Spinal cord (tissue), 10 donors: ENCODE data around the gene VAV3. TPM values are rescaled to one million over a fixed set of nuclear protein-coding genes. Genes with fewer than 3 reads are reported as not detected.
A peak's percentile ranks its signal among the peaks of the same experiment; 100 is the strongest.

ENCODE experiments used
- DNase-seq, 6 donors: peaks; one replicate each; pipeline versions ENCODE4 v3.0.0 to v3.0.0-alpha.2; 2013 to 2015; ENCODE audit warnings: low spot score in 6 of 6, low read depth in 4 of 6
- H3K27ac ChIP-seq: one replicate; pipeline ENCODE4 v1.5.1; 2013; ENCODE audit warnings: low read depth, low read length, control low read depth
- H3K27me3 ChIP-seq: one replicate; pipeline ENCODE4 v1.6.1; 2013; ENCODE audit warnings: low read length; ENCODE audit not compliant: control insufficient read depth, insufficient read depth
- H3K36me3 ChIP-seq: one replicate; pipeline ENCODE4 v1.6.1; 2013; ENCODE audit warnings: low read length; ENCODE audit not compliant: control insufficient read depth, insufficient read depth
- H3K4me1 ChIP-seq: one replicate; pipeline ENCODE4 v1.6.1; 2013; ENCODE audit warnings: low read length; ENCODE audit not compliant: control insufficient read depth, insufficient read depth
- H3K4me3 ChIP-seq: one replicate; pipeline ENCODE4 v1.5.1; 2013; ENCODE audit warnings: low read depth, low read length, control low read depth
- H3K9me3 ChIP-seq: one replicate; pipeline ENCODE4 v1.6.1; 2013; ENCODE audit warnings: low read length; ENCODE audit not compliant: control insufficient read depth, insufficient read depth
- WGBS: methylation state at CpG from one replicate; pipeline ENCODE4 v1.1.5; 2013; ENCODE audit warnings: missing lambda C conversion rate; ENCODE audit not compliant: insufficient coverage; 5-methylcytosine and 5-hydroxymethylcytosine counted together
- polyA plus RNA-seq, 2 donors: library from polyadenylated mRNA; unstranded; fragments of 120-200 nt; gene quantifications; one replicate each; pipeline ENCODE4 v1.2.1, GENCODE V29; 2013; ENCODE audit not compliant: insufficient read length in 2 of 2
- total RNA-seq, 2 donors: library from RNA; depleted of rRNA in 1 of 2; stranded (reverse); fragments of 120-200 nt in 1 of 2; fragments of >200 nt in 1 of 2; gene quantifications; one replicate each; pipeline versions ENCODE4 v1.2.3 to v1.2.4, GENCODE V29; 2013 to 2014
- donor health status: healthy.

VAV3 gene
- total and polyA plus RNA-seq, 4 donors, result 6.1 to 13.6 (median 9.2) TPM

DNA sequence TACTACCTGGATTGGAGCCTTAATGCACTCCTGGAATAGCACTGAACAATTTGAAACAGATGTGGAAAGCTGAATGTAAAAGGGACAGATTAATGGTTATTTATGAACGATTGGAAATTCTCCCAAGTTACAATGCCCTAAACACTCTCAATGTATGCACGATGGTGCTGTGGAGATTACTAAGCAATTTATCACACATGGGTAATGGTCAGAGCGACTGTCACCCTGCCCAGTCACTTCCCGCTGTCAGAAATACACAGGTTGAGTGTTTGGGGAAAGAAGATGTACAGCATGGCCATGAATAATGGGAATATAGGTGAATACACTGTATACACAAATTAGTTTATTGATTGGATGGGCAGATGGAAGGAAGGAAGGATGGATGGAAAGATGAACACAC, 342.4 kb downstream of the VAV3 start:
- Histone ChIP-seq H3K9me3 (no peaks in the 10 kb centered on the region), H3K4me3 (no peak overlapping the region), H3K4me1 (no peaks in the 10 kb centered on the region), H3K36me3 (no peaks in the 10 kb centered on the region), H3K27ac (no peak overlapping the region), H3K27me3 (no peaks in the 10 kb centered on the region)
- peak in 1 of 6 donors; percentile 28 for DNase-seq
- WGBS, result no CpG with 5 or more reads among the region's 4 CpGs

DNA sequence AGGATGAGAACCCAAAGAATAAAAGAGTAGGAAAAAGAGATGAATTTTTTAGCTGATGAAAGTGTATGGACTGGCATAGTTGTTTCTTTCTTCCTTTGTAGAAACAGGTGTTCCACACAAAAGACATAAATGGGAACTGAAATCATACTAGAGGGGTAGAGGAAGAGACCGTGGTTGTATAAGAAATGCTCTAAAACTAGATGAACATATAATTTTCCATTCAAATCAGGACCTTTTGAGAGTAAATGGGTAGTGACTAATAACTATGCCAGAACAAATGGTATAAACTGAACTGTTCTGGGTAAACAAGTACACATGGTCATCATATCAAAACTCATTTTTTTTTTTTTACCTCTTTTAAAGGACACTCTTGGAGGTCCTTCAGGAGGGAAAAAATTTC, 344.2 kb downstream of the VAV3 start:
- H3K4me1 ChIP-seq, result no peaks in the 10 kb centered on the region
- no CpG with 5 or more reads among the region's 1 CpG for WGBS
- no peak overlapping the region for H3K4me3 ChIP-seq
- H3K27me3 ChIP-seq, result no peaks in the 10 kb centered on the region
- no peak for DNase-seq
- no peak overlapping the region for H3K27ac ChIP-seq
- no peaks in the 10 kb centered on the region for H3K36me3 ChIP-seq
- H3K9me3 ChIP-seq, result no peaks in the 10 kb centered on the region

DNA sequence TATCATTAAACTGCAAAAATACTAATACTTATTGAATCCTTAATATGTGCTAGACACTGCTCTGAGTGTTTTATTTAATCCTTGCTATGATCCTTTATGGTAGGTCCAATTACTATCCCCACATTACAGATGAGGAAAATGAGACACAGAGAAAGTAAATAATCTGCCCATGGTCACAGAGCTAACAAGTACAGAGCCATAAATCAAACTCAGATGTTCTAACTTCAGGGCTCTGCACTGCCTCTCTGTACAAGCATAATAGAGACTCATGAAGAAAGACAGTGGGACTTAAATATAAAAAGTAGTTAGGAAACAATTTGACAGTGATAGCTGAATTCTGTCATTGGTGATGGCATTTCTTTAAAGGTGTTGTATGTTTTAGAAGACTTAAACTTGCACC, 346.4 kb downstream of the VAV3 start:
- no peak for DNase-seq
- H3K36me3 ChIP-seq, result no peaks in the 10 kb centered on the region
- no peaks in the 10 kb centered on the region for H3K27me3 ChIP-seq
- no peaks in the 10 kb centered on the region for H3K9me3 ChIP-seq
- H3K4me1 ChIP-seq, result no peaks in the 10 kb centered on the region
- no peak overlapping the region for H3K4me3 ChIP-seq
- no peak overlapping the region for H3K27ac ChIP-seq

DNA sequence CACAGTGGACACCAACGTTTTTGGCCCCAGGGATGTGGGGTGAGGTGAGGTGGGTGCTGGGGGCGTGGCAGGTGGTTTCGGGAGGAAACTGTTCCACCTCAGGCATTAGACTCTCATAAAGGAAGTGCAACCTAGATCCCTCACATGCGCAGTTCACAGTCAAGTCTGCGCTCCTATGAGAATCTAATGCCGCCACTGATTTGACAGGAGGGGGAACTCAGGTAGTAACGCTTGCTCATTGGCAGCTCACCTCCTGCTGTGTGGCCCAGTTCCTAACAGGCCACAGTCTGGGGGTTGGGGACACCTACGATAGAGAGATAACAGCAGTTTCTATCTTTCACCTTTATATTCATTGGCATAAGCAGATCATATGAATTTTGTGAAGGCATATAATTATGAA, 347.1 kb downstream of the VAV3 start:
- Histone ChIP-seq H3K36me3 (no peaks in the 10 kb centered on the region), H3K4me3 (no peak overlapping the region), H3K9me3 (no peaks in the 10 kb centered on the region), H3K27me3 (no peaks in the 10 kb centered on the region), H3K27ac (no peak overlapping the region), H3K4me1 (no peaks in the 10 kb centered on the region)
- whole genome bisulfite sequencing, result 92% methylated on average over 5 of the region's 8 CpGs
- DNase-seq, result no peak

DNA sequence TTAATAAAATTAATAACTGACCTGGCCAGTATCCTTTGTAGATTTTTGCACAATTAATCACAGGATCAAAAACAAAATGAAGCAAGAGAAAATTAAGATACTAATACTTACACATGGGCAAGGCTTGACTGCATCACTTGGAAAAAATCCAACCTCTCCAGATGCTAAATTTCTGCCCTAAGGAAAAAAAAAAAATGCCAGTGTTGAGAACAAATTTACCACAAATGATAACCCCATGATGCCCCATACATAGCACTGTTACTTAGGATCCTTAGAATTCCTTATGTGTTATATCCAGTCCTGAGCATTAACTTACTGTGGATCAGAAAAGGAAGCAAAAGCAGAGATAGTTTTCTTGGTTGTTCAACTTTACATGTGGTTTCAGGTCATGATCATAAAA, 347.5 kb downstream of the VAV3 start:
- Histone ChIP-seq H3K4me3 (no peak overlapping the region), H3K4me1 (no peaks in the 10 kb centered on the region), H3K27ac (no peak overlapping the region), H3K27me3 (no peaks in the 10 kb centered on the region), H3K36me3 (no peaks in the 10 kb centered on the region), H3K9me3 (no peaks in the 10 kb centered on the region)
- DNase-seq, result no peak

DNA sequence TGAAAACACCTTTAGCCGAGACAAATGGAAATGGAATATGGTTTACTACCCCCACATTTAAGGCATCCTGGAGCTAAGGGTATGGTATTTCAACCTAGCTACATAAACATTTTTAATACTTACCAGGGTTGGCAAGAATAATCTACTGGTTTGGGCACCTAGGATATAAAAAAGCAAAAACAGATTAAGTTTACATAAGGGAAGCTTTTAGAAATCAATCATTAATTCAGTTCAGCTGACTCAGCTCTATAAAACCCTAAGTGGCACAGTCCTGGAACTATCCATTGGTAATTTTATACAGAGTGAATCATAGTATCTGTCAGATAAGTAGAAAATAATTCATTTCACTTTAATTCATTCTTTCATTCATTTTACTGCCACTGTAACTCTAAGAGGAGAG, 355.2 kb downstream of the VAV3 start:
- WGBS, result no CpG with 5 or more reads among the region's 1 CpG
- no peak overlapping the region for H3K27ac ChIP-seq
- H3K36me3 ChIP-seq, result no peaks in the 10 kb centered on the region
- no peak for DNase-seq
- no peak overlapping the region for H3K4me3 ChIP-seq
- H3K4me1 ChIP-seq, result no peaks in the 10 kb centered on the region
- H3K27me3 ChIP-seq, result no peaks in the 10 kb centered on the region
- H3K9me3 ChIP-seq, result no peaks in the 10 kb centered on the region

DNA sequence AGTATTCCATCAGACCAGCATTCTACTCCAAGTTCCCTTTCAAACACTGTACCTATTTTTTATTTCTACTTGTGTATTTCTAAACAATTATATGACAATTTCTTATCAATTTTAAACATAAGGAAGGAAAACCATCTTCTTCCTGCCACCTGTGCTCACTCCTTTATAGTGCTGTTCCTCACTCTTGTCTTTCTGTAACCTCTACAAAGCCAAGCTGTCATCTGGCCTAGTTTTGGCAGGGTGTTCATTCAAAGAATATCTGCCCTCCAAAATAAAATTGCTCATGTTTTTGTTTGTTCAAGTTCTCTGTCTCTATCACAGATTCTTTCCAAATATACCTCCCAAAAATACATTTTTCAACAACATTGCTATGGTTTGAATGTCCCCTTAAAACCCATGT, 360.2 kb downstream of the VAV3 start:
- H3K9me3 ChIP-seq, result no peaks in the 10 kb centered on the region
- no peaks in the 10 kb centered on the region for H3K4me1 ChIP-seq
- DNase-seq, result no peak
- no peaks in the 10 kb centered on the region for H3K27me3 ChIP-seq
- no peak overlapping the region for H3K4me3 ChIP-seq
- H3K36me3 ChIP-seq, result no peaks in the 10 kb centered on the region
- no peak overlapping the region for H3K27ac ChIP-seq

DNA sequence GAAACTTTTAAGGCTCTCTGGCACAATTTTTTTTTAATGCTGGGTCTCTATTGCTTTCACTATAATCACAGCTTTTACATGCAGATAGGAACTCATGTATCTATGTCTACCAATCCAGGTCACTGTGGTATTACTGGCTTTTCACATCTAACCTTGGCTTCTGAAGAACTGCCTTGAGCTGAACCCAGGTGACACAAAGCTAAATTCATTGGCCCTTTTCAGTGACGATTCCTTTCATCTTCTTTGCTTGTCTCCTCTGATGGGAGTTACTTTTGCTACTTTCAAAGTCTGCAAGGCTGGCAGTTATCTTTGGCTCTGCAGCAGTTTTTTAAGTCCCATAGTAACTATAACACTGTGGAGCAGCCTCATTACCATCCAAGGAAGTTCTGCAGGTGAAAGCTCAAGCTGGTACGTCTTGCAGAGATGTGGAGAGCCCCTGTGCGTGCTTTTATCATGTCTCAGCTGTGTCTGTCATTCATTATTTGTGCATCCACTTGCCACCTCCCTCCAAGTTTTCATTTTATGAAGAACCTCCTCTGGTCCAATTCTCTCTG, 364.3 kb downstream of the VAV3 start:
- no peak for DNase-seq
- H3K4me1 ChIP-seq, result no peaks in the 10 kb centered on the region
- no peak overlapping the region for H3K4me3 ChIP-seq
- no peak overlapping the region for H3K27ac ChIP-seq
- H3K36me3 ChIP-seq, result no peaks in the 10 kb centered on the region
- no peaks in the 10 kb centered on the region for H3K27me3 ChIP-seq
- WGBS, result 71% methylated on average over 1 of the region's 3 CpGs
- no peaks in the 10 kb centered on the region for H3K9me3 ChIP-seq

DNA sequence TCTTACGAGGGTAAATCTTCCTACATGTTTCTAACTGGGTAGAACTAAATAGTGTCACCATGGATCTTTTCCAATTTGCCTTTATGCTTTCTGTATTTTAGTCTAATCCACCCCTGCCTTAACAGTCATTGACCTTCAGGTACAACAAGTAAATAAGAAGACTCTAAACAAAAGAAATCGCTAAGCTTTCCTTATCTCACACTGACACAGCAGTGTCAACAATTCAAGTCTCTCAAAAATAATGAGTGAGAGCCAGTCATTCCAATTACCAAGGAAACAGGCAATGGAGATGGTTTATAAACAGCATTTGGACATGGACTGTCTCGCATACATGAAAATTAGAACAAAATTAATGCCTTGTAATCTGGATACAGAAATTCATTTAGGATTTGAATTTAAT, 365.8 kb downstream of the VAV3 start:
- Histone ChIP-seq H3K9me3 (no peaks in the 10 kb centered on the region), H3K4me3 (no peak overlapping the region)
- whole genome bisulfite sequencing, result no CpG with 5 or more reads among the region's 3 CpGs

DNA sequence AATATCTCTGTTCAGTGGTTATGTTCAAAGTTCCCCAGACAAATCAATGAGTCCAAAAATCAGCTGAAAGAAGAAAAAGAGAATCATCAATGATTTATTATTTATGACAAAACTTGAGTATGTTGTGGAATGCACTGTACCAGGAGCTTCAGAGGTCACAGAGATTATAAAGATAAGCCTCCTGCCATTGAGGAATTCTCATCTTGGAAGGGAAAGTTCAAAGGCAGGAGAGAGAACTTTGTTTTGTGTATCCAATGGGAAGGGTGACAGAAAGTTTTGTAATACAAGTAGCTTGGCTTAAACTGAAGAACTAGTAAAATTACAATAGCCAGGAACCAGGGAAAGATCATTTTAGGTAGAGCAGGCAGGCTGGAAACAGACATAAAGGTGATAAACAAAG, 367.7 kb downstream of the VAV3 start:
- no peak overlapping the region for H3K27ac ChIP-seq
- H3K27me3 ChIP-seq, result no peaks in the 10 kb centered on the region
- DNase-seq, result no peak
- H3K4me3 ChIP-seq, result no peak overlapping the region
- no peaks in the 10 kb centered on the region for H3K36me3 ChIP-seq
- no peaks in the 10 kb centered on the region for H3K4me1 ChIP-seq
- H3K9me3 ChIP-seq, result no peaks in the 10 kb centered on the region

More for the DNA sequence above, 365.8 kb downstream of the VAV3 start:
- DNase-seq, result no peak
- H3K36me3 ChIP-seq, result no peaks in the 10 kb centered on the region
- no peaks in the 10 kb centered on the region for H3K4me1 ChIP-seq
- no peak overlapping the region for H3K27ac ChIP-seq
- no peaks in the 10 kb centered on the region for H3K27me3 ChIP-seq
